Type B pancreatic cell (in vitro differentiated cells): ENCODE data around the gene SLC22A31. TPM values are rescaled to one million over a fixed set of nuclear protein-coding genes. Genes with fewer than 3 reads are reported as not detected.

ENCODE experiments used
- DNase-seq: peaks from one replicate; pipeline ENCODE4 v3.0.0; 2021; ENCODE audit warnings: mixed read lengths; ENCODE audit not compliant: unreplicated experiment; ENCODE audit errors: extremely low spot score
- H3K27ac Mint-ChIP-seq: 2 replicates; pipeline ENCODE4 v1.8.0; 2021; ENCODE audit warnings: mild to moderate bottlenecking, mixed read lengths
- H3K27me3 Mint-ChIP-seq: 2 replicates; pipeline ENCODE4 v1.8.0; 2021; ENCODE audit warnings: mixed read lengths
- H3K36me3 Mint-ChIP-seq: 2 replicates; pipeline ENCODE4 v1.8.0; 2021; ENCODE audit warnings: mixed read lengths
- H3K4me1 Mint-ChIP-seq: one replicate; pipeline ENCODE4 v1.8.0; 2021; ENCODE audit warnings: mixed read lengths; ENCODE audit not compliant: unreplicated experiment
- H3K4me3 Mint-ChIP-seq: 2 replicates; pipeline ENCODE4 v1.8.0; 2021; ENCODE audit warnings: mild to moderate bottlenecking, mixed read lengths
- H3K9me3 Mint-ChIP-seq: 2 replicates; pipeline ENCODE4 v1.8.0; 2021; ENCODE audit warnings: mixed read lengths
- total RNA-seq: library from RNA; stranded (reverse); gene quantifications from 2 replicates; pipeline ENCODE4 v1.2.1, GENCODE V29; 2021; ENCODE audit warnings: low replicate concordance
- TF ChIP-seq, protein P1 (sequence below): fragments of 200-600 bp; sonication (generic); conservative IDR thresholded peaks from 2 replicates; pipeline ENCODE4 v1.5.0; 2021; ENCODE audit warnings: antibody characterized with exemption, mild to moderate bottlenecking

SLC22A31 gene
- total RNA-seq, 1 donor from 2014 or later: 2.9 TPM

DNA sequence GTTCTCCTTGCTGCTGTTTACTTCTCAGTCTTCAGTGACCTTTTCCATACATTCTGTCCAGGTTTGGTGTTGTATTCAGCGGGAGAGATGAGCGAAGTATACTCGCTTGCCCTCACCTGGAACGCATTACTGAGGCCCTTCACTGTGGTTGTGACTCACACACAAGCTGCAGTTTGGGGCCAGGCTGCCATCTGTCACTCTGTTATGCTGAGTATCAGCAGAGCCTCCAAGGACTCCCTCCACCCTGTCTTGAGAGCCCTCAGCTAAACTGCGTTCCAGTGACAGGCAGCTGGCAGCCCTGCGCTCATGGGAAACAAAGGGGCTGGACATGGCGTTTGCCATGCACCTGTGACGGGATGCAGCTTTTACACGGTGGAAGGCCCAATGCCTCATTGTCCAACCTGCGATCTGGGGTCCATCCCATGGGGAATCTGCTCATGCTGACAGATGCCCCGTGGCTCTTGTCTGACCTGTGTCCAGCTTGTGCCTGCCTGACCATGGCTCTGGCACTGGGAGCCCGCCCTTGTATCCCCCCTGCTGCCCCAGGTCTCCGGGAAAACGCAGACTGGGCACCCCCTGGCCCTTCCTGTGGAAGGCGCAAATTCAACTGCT is 10.7 kb upstream of the SLC22A31 start:
- H3K4me1 Mint-ChIP-seq: peaks cover 5% of the 10 kb centered on the region
- DNase-seq: no peak
- H3K27ac Mint-ChIP-seq: no peak overlapping the region
- H3K27me3 Mint-ChIP-seq: peaks cover 12% of the 10 kb centered on the region
- no peak overlapping the region for H3K4me3 Mint-ChIP-seq
- TF ChIP-seq, protein P1, sequence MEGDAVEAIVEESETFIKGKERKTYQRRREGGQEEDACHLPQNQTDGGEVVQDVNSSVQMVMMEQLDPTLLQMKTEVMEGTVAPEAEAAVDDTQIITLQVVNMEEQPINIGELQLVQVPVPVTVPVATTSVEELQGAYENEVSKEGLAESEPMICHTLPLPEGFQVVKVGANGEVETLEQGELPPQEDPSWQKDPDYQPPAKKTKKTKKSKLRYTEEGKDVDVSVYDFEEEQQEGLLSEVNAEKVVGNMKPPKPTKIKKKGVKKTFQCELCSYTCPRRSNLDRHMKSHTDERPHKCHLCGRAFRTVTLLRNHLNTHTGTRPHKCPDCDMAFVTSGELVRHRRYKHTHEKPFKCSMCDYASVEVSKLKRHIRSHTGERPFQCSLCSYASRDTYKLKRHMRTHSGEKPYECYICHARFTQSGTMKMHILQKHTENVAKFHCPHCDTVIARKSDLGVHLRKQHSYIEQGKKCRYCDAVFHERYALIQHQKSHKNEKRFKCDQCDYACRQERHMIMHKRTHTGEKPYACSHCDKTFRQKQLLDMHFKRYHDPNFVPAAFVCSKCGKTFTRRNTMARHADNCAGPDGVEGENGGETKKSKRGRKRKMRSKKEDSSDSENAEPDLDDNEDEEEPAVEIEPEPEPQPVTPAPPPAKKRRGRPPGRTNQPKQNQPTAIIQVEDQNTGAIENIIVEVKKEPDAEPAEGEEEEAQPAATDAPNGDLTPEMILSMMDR: no peak
- H3K9me3 Mint-ChIP-seq: no peaks in the 10 kb centered on the region
- H3K36me3 Mint-ChIP-seq: no peaks in the 10 kb centered on the region

DNA sequence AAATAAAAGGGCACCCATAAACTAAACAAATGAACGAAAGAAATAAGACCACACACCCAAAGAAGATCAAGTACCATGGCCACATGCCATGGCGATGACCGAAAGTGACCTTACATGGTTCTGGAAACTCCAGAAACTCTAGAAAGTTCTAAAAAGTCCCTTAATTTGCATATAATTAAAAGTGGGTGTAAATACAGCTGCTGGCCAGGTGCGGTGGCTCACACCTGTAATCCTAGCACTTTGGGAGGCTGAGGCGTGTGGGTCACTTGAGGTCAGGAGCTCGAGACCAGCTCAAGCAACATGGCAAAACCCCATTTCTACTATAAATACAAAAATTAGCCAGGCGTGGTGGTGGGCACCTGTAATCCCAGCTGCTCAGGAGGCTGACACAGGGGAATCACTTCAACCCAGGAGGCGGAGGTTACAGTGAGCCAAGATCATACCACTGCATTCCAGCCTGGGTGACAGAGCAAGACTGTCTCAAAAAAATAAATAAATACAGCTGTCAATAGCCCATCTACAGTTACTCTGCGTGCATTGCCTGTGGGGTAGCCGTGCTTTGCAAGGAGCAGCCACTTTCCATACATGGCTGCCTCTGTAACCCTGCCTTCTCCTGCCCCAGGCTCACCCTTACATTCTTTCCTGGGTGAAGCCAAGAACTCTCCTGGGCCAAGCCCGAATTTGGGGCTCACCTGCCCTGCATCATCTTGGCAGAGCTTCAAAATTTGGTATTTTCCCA is 10.0 kb upstream of the SLC22A31 start:
- H3K4me3 Mint-ChIP-seq: no peak overlapping the region
- H3K27me3 Mint-ChIP-seq: peaks cover 12% of the 10 kb centered on the region
- TF ChIP-seq, protein P1: no peak
- no peaks in the 10 kb centered on the region for H3K9me3 Mint-ChIP-seq
- DNase-seq: no peak
- H3K36me3 Mint-ChIP-seq: no peaks in the 10 kb centered on the region
- no peak overlapping the region for H3K27ac Mint-ChIP-seq
- peaks cover 5% of the 10 kb centered on the region for H3K4me1 Mint-ChIP-seq

DNA sequence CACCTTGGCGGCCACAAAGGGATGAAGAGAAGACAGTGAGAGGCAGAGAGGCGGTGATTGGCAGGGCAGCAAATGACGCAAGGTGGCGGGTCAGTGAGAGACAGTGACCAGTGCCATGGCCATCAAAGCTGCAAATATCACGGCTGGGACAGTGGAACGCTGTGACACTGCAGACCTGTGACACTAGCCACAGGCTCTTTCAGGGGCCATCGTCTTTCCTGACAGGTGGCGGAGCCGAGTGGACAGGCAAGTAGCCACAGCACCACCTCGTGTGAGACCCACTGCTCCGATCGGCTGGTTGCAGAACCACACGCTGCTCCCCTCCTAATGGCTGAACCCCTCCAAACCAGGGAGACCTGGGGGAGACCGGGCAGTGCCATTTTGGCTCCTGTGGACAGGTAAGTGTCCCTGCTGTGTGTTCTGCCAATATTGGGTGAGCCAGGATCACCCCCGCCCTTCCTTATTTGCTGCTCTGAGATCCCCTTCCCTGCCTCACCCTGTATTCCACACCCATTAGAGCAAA is 9.2 kb upstream of the SLC22A31 start:
- DNase-seq: no peak
- Mint-ChIP-seq H3K27me3 (peaks cover 16% of the 10 kb centered on the region), H3K27ac (no peak overlapping the region), H3K4me3 (no peak overlapping the region), H3K36me3 (no peaks in the 10 kb centered on the region), H3K9me3 (no peaks in the 10 kb centered on the region), H3K4me1 (peaks cover 5% of the 10 kb centered on the region)
- TF ChIP-seq, protein P1: no peak

DNA sequence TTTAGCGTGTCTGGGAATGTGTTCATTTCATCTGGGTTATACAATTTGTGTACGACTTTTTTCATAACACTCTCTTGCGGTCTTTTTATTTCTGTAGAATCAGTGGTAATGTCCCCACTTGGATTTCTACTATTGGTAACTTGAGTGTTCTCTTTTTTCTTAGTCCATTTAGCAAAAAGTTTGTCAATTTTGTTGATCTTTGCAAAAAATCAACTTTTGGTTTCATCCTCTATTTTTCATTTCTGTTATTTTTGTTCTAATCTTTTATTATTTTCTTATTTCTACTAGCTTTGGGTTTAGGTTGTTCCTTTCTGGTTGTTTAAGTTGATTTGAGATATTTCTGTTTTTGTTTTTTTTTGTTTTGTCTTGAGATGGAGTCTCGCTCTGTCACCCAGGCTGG is 7.7 kb upstream of the SLC22A31 start:
- no peaks in the 10 kb centered on the region for H3K36me3 Mint-ChIP-seq
- peaks cover 4% of the 10 kb centered on the region for H3K9me3 Mint-ChIP-seq
- peaks cover 5% of the 10 kb centered on the region for H3K4me1 Mint-ChIP-seq
- DNase-seq: no peak
- no peak overlapping the region for H3K4me3 Mint-ChIP-seq
- H3K27me3 Mint-ChIP-seq: peaks cover 30% of the 10 kb centered on the region
- H3K27ac Mint-ChIP-seq: no peak overlapping the region
- TF ChIP-seq, protein P1: no peak

DNA sequence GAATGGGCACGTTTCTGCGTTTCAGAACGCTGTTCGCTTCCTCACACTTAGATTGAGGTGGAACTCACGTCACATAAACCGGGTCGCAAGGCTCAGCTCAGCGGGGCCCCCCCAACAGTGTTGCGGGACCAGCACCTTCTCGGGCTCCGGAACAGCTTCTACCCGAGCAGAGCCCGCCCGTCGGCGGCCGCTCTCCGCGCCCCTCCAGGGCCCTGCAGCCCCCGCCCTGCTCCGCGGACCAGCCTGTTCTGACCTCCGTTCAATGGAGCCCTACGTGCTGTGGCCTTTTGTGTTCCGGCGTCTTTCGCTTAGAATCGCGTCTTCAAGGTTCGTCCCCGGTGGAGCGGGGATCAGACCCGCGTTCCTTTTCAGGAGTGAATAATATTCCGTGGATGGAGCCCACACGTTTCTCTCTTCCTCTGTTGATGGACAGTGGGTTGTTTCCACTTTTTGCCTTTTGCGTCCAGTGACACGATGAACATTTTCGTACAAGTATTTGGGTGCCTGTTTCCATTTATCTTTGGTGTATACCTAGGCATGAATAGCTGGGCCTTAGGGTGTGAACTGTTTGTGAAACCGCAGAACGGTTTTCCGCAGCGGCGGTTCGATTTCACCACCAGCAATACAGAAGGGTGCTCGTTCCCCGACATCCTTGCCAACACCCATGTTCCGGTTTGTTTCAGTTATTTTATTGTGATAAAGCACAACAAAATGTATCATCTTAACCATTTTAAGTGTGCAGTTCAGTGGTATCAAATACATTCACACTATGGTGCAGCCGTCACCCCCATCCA is 2.3 kb upstream of the SLC22A31 start:
- no peaks in the 10 kb centered on the region for H3K36me3 Mint-ChIP-seq
- peaks cover 51% of the 10 kb centered on the region for H3K27me3 Mint-ChIP-seq
- peaks cover 7% of the 10 kb centered on the region for H3K9me3 Mint-ChIP-seq
- H3K4me3 Mint-ChIP-seq: peak overlapping the region; percentile 83
- no peak overlapping the region for H3K27ac Mint-ChIP-seq
- DNase-seq: no peak
- no peaks in the 10 kb centered on the region for H3K4me1 Mint-ChIP-seq
- TF ChIP-seq, protein P1: no peak
